BE2C (cell line): ENCODE results near the gene ZNF575.

ENCODE experiments used
- DNase-seq: peaks from one replicate; pipeline ENCODE4 v3.0.0-alpha.2; 2020
- H3K27me3 ChIP-seq: fragments of 250-450 bp; sonication (Bioruptor Pico); 2 replicates; pipeline ENCODE4 v1.5.1; 2020; ENCODE audit warnings: mild to moderate bottlenecking
- H3K36me3 ChIP-seq: fragments of 250-450 bp; sonication (Bioruptor Pico); 2 replicates; pipeline ENCODE4 v1.5.1; 2020; ENCODE audit warnings: mild to moderate bottlenecking
- H3K4me1 ChIP-seq: fragments of 250-450 bp; sonication (Bioruptor Pico); 2 replicates; pipeline ENCODE4 v1.5.1; 2020
- H3K4me3 ChIP-seq: 2 replicates; pipeline ENCODE4 v1.5.1; 2011; ENCODE audit warnings: low read depth, low read length
- H3K9me3 ChIP-seq: fragments of 250-450 bp; sonication (Bioruptor Pico); 2 replicates; pipeline ENCODE4 v1.5.1; 2020
- TF ChIP-seq, protein P1 (sequence below): IDR thresholded peaks from 2 replicates; pipeline ENCODE4 v1.5.1; 2012; ENCODE audit warnings: mild to moderate bottlenecking, low read depth, low read length

Gene ZNF575

DNA sequence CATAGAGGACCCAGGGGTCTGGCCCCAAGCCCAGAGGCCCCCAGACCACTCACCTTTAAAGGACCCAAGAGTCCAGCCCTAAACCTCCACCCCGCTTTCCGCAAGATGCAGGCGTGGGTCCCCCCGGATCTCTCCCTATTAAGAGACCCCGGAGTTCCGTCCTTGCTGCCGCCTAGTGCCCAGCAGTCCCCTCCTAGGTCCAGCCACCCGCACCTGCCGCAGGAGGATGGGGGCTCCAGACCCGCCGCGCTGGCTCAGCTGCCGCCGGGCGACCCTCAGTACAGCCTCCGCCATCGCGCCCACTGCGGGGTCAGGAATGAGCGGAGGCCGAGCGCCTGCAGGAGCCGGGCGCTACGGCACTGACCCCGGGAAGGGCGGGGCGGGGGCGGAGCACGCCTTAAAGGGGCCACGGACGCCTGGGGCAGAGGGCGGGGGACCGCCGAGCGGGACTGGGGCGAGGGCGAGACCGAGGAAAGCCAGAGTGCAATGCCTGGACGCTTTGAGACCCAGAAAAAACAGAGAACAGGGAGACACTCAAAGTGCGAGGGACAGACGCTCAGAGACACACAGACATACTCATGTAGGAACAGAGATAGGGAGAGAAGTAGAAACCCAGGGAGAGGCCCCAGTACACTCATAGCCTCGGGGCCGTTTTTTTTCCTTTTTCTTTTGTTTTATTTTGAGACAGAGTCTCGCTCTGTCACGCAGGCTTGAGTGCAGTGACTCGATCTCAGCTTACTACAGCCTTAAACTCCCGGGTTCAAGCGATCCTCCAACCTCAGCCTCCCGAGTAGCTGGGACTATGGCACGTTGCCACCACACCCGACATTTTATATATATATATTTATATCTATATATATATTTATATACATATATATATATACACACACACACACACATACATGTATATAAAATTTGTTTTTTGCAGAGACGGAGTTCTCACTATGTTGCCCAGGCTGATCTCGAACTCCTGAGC, 5.8 kb upstream of the ZNF575 start, which contains the start of gene ETHE1:
TSS of gene ETHE1 (minus strand) at position 318 of the 976 bp plus-strand sequence. CDS start at position 294, 24 bp downstream.
- TF ChIP-seq, protein P1, sequence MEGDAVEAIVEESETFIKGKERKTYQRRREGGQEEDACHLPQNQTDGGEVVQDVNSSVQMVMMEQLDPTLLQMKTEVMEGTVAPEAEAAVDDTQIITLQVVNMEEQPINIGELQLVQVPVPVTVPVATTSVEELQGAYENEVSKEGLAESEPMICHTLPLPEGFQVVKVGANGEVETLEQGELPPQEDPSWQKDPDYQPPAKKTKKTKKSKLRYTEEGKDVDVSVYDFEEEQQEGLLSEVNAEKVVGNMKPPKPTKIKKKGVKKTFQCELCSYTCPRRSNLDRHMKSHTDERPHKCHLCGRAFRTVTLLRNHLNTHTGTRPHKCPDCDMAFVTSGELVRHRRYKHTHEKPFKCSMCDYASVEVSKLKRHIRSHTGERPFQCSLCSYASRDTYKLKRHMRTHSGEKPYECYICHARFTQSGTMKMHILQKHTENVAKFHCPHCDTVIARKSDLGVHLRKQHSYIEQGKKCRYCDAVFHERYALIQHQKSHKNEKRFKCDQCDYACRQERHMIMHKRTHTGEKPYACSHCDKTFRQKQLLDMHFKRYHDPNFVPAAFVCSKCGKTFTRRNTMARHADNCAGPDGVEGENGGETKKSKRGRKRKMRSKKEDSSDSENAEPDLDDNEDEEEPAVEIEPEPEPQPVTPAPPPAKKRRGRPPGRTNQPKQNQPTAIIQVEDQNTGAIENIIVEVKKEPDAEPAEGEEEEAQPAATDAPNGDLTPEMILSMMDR, result no peak
- Histone ChIP-seq H3K4me1 (no peaks in the 10 kb centered on the region), H3K36me3 (no peaks in the 10 kb centered on the region), H3K9me3 (no peaks in the 10 kb centered on the region), H3K4me3 (peak within 1 kb of the TSS; percentile 63), H3K27me3 (no peaks in the 10 kb centered on the region)
- DNase-seq, result peak; percentile 81

DNA sequence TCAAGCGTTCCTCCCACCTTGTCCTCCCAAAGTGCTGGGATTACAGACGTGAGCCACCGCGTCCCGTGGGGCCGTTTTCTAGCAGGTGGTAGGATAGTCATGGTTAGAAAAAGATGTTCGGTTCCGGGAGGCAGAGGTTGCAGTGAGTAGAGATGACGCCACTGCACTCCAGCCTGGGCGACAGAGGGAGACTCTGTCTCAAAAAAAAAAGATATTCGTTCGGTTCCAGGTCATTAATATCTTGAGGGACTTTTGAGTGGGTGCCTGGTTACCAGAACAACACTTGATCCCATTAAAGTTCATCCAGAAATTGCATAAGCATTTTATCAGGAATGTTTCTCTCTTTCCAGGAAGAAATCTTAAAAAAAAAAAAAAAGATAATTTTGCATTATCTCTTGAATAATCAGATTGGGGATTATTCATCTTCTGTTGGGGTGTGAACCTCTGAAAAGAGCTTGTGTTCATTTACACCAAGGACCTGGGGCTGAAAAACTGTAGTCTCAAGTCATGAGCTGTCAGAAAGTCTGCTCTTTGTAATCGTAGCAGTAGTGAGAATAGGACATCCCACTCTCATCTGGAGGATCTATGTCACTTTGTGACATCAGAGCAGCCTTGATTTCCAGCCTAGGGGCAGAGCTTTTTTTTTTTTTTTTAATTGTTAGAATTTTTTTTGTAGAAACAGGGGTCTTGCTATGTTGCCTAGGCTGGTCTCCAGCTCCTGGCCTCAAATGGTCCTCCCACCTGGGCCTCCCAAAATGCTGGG, 4.9 kb upstream of the ZNF575 start:
- Histone ChIP-seq H3K4me1 (no peaks in the 10 kb centered on the region), H3K9me3 (no peaks in the 10 kb centered on the region), H3K4me3 (no peak overlapping the region), H3K36me3 (no peaks in the 10 kb centered on the region), H3K27me3 (no peaks in the 10 kb centered on the region)
- DNase-seq, result no peak
- TF ChIP-seq, protein P1, result no peak

DNA sequence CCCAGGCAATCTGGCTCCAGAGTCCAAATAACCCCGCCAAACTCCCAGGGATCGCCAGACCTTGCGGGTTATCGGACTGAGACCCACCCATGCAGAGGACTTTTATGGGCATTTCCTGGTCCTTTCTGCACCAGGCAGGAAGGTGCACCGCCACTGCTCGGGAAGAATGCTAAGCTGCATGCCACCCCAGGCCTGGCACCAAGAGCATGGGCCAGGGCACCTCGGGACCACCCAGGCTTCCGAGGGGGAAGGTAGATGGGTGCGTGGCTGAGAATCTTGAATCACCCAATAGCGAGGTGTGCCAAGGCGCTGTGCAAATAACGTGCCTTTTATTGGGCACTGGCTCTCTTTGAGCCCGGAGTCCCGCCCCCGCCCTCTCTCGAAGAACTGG, 422 bp upstream of the ZNF575 start:
- Histone ChIP-seq H3K9me3 (no peaks in the 10 kb centered on the region), H3K36me3 (peaks cover under 1% of the 10 kb centered on the region; the same call in 1 of the 2 replicates), H3K27me3 (no peaks in the 10 kb centered on the region), H3K4me3 (peak overlapping the region; percentile 64), H3K4me1 (no peaks in the 10 kb centered on the region; the same call in none of the 2 replicates)
- TF ChIP-seq, protein P1, result no peak
- peak; percentile 32 for DNase-seq

DNA sequence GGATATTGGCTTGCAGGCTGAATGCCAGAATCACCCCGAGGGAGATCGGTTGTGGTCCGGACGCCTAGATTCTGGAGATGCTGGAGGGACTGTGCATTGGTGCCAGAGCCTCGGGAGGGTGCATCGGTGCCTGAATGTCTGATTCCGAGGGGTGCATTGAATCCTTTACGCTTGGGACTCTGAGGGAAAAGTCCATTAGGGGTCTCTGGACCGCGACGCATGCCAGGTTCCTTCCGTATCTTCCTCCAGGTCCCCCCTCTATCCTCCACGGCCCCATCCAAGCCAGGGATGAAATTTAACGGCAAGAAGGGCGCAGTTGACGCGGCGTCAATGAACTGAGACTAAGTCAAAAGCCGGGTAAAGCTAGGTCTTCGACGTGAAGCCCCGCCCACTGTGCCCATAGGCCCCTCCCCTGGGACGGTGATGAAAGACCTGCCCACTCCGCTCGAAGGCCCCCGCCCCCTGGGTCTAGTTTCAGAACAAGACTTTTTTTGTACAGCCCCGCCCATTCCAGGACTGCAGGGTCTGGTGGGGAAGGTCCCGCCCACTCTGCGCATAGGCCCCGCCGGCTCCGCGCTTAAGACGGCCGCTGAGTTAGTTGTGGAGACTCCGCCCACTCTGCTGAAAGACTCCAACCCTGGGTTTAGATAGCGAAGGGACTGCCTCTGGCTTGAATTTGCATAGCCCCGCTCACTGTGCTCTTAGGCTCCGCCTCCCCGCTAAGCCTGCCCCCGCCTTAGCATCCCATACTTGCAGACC, 737 bp downstream of the ZNF575 start:
- Histone ChIP-seq H3K4me3 (peak overlapping the region; percentile 64), H3K4me1 (no peaks in the 10 kb centered on the region; the same call in none of the 2 replicates), H3K27me3 (no peaks in the 10 kb centered on the region), H3K9me3 (no peaks in the 10 kb centered on the region), H3K36me3 (peaks cover 8% of the 10 kb centered on the region; the same call in 1 of the 2 replicates)
- TF ChIP-seq, protein P1, result no peak
- peak; percentile 100 for DNase-seq

DNA sequence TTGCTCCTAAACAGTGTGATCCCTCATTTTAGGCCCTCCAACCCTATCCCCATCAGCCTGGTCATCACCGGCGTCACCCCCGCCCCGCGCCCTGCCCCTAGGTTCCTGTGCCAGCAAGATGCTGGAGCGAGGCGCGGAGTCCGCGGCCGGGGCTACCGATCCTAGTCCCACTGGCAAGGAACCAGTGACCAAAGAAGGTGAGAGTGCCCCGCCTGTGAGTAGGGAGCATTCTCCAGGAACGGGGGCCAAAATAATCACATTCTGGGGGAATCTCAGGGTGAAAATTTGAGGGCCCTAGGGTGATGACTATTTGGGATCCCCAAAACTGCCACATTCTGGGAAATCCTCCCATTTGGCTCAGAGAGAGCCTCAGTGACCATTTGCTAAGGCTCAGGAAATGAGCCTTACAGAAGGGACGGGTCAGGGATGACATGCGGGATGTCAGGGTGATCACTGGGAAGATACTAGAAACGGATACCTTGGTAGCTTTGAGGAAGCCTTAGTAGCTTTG, 1.4 kb downstream of the ZNF575 start:
- Histone ChIP-seq H3K9me3 (no peaks in the 10 kb centered on the region), H3K4me1 (no peaks in the 10 kb centered on the region; the same call in none of the 2 replicates), H3K36me3 (peaks cover 15% of the 10 kb centered on the region), H3K27me3 (no peaks in the 10 kb centered on the region), H3K4me3 (no peak overlapping the region)
- TF ChIP-seq, protein P1, result no peak
- no peak for DNase-seq
